ENCODE measurements around the gene SDC4. TPM values are rescaled to one million over a fixed set of nuclear protein-coding genes. Genes with fewer than 3 reads are reported as not detected.
A peak's percentile ranks its signal among the peaks of the same experiment; 100 is the strongest.

The SDC4 gene
- total RNA-seq, 6 donors from 2014 or later: 178 to 568 (median 291) TPM

- Histone ChIP-seq H3K4me1 (peaks cover 23 to 62% (median 35%) of the 10 kb centered on the region in 4 donors), H3K27ac (no peak overlapping the region), H3K4me3 (no peak overlapping the region), H3K27me3 (no peaks in the 10 kb centered on the region), H3K9me3 (no peaks in the 10 kb centered on the region), H3K36me3 (peaks cover 7 to 34% (median 20%) of the 10 kb centered on the region in 4 donors)
- TF ChIP-seq POLR2A (IDR thresholded peaks at IDR 0.05) (no peak), CTCF (IDR thresholded peaks at IDR 0.05) (no peak), POLR2AphosphoS5 (IDR thresholded peaks at IDR 0.05) (no peak), EP300 (IDR thresholded peaks at IDR 0.05) (no peak)
- WGBS, 2 donors: 87 to 96% methylated on average over 1 of the region's 1 CpG
- ATAC-seq (ENCODE audit: low FRiP score in 2 of 2): no peak
- DNase-seq: no peak
Observed at GRCh38 chr20:45366192-45366591, 18.0 kb upstream of the SDC4 start.

GRCh38 chr20:45365444-45365970, 17.3 kb upstream of the SDC4 start:
- TF ChIP-seq POLR2AphosphoS5 (IDR thresholded peaks at IDR 0.05) (no peak), POLR2A (IDR thresholded peaks at IDR 0.05) (no peak), CTCF (IDR thresholded peaks at IDR 0.05) (no peak), EP300 (IDR thresholded peaks at IDR 0.05) (no peak)
- ATAC-seq (ENCODE audit: low FRiP score in 2 of 2) (no peak), DNase-seq (peak in 1 of 2 donors; percentile 8)
- Histone ChIP-seq H3K27me3 (no peaks in the 10 kb centered on the region), H3K4me3 (no peak overlapping the region), H3K4me1 (peaks cover 24 to 69% (median 37%) of the 10 kb centered on the region in 4 donors), H3K36me3 (peaks cover 7 to 34% (median 20%) of the 10 kb centered on the region in 4 donors), H3K27ac (no peak overlapping the region), H3K9me3 (no peaks in the 10 kb centered on the region)
- 84 to 86% methylated on average over 5 of the region's 5 CpGs for WGBS, 2 donors

GRCh38 chr20:45363611-45364492, 15.6 kb upstream of the SDC4 start:
- peaks cover 41 to 82% (median 50%) of the 10 kb centered on the region in 4 donors for H3K4me1 ChIP-seq
- peak overlapping the region; percentile 94 to 98 (median 96) for H3K27ac ChIP-seq
- no peaks in the 10 kb centered on the region for H3K9me3 ChIP-seq
- H3K36me3 ChIP-seq: peaks cover 7 to 34% (median 20%) of the 10 kb centered on the region in 4 donors
- DNase-seq: peak in 1 of 2 donors; percentile 12
- ATAC-seq (ENCODE audit: low FRiP score in 2 of 2): no peak
- TF ChIP-seq POLR2A (IDR thresholded peaks at IDR 0.05) (no peak), CTCF (IDR thresholded peaks at IDR 0.05) (no peak), EP300 (IDR thresholded peaks at IDR 0.05) (no peak), POLR2AphosphoS5 (IDR thresholded peaks at IDR 0.05) (no peak)
- peak overlapping the region; percentile 53 to 81 (median 75) for H3K4me3 ChIP-seq
- no peaks in the 10 kb centered on the region for H3K27me3 ChIP-seq
- 20 to 26% methylated on average over 19 to 23 of the region's 23 CpGs for WGBS, 2 donors

GRCh38 chr20:45362804-45363610, 14.8 kb upstream of the SDC4 start, which contains the start of gene SYS1:
TSS of gene SYS1 (plus strand) at chr20:45363156. CDS start at chr20:45363532, 376 bp downstream.
- WGBS, 2 donors: 0 to 1% methylated on average over 27 to 46 of the region's 55 CpGs
- ATAC-seq (ENCODE audit: low FRiP score in 2 of 2): peak; percentile 94 to 96
- peak; percentile 98 to 99 for DNase-seq
- peak within 1 kb of the TSS; percentile 94 to 98 (median 96) for H3K27ac ChIP-seq
- H3K4me3 ChIP-seq: peak within 1 kb of the TSS; percentile 53 to 81 (median 75)
- peaks cover 7 to 27% (median 16%) of the 10 kb centered on the region in 4 donors for H3K36me3 ChIP-seq
- TF ChIP-seq EP300 (IDR thresholded peaks at IDR 0.05): peak in 1 of 4 donors; percentile 42
- TF ChIP-seq POLR2AphosphoS5 (IDR thresholded peaks at IDR 0.05): peak; percentile 94 to 96
- peak in 3 of 4 donors; percentile 68 to 97 (median 95) for TF ChIP-seq POLR2A (IDR thresholded peaks at IDR 0.05)
- peak; percentile 77 to 96 (median 88) for TF ChIP-seq CTCF (IDR thresholded peaks at IDR 0.05)
- no peaks in the 10 kb centered on the region for H3K9me3 ChIP-seq
- peaks cover 48 to 82% (median 57%) of the 10 kb centered on the region in 4 donors for H3K4me1 ChIP-seq
- H3K27me3 ChIP-seq: no peaks in the 10 kb centered on the region
